B cell (primary cell): Measurements from ENCODE around the gene TAS2R3. TPM values are rescaled to one million over a fixed set of nuclear protein-coding genes. Genes with fewer than 3 reads are reported as not detected.

ENCODE experiments used
- ATAC-seq: fragments of 200-7000 bp; cut with Tn5 transposase; one replicate; pipeline ENCODE4 v1.10.0; 2021; ENCODE audit warnings: low read depth, mild to moderate bottlenecking, moderate number of reproducible peaks, moderate library complexity
- CTCF ChIA-PET: fragments of 350-600 bp; sonication (Branson Sonifier 250); formaldehyde crosslinking; loops from one replicate; lab custom pipeline; 2021; ENCODE audit warnings: antibody characterized with exemption, inconsistent platforms; lab: Charles Lee
- POLR2A ChIA-PET: fragments of 350-600 bp; sonication (Branson Sonifier 250); formaldehyde crosslinking; loops from one replicate; lab custom pipeline; 2021; ENCODE audit warnings: antibody characterized with exemption; lab: Charles Lee
- DNase-seq: peaks from one replicate; pipeline ENCODE4 v3.0.0; 2013
- H2AFZ ChIP-seq: 2 replicates; pipeline ENCODE4 v1.6.1; 2012; ENCODE audit warnings: mild to moderate bottlenecking, low read depth, low read length; ENCODE audit not compliant: insufficient read depth, poor library complexity, severe bottlenecking
- H3K27ac ChIP-seq, 2 donors: 1 replicate in 1 of 2; 2 replicates in 1 of 2; pipeline ENCODE4 v1.5.1; 2012 to 2013; ENCODE audit warnings: low read length in 2 of 2, mild to moderate bottlenecking in 2 of 2, moderate library complexity in 1 of 2
- H3K27me3 ChIP-seq, 4 experiments: fragments of 200-600 bp in 1 of 4; sonication (generic) in 1 of 4; replicated peaks in 1 of 4; 1 replicate in 2 of 4; 2 replicates in 2 of 4; pipeline versions ENCODE4 v1.6.1 to v1.7.0; 2013 to 2016; ENCODE audit warnings: low read length in 3 of 4, mild to moderate bottlenecking in 2 of 4, mixed read lengths in 1 of 4, moderate library complexity in 1 of 4; ENCODE audit not compliant: insufficient read depth in 4 of 4, control insufficient read depth in 3 of 4; ENCODE audit errors: control extremely low read depth in 1 of 4
- H3K36me3 ChIP-seq, 2 experiments: replicated peaks in 1 of 2; 1 replicate in 1 of 2; 2 replicates in 1 of 2; pipeline versions ENCODE4 v1.6.1 to v1.7.1; 2013; ENCODE audit warnings: low read length in 1 of 2; ENCODE audit not compliant: insufficient read depth in 2 of 2, control insufficient read depth in 1 of 2; ENCODE audit errors: control extremely low read depth in 1 of 2, extremely low read depth in 1 of 2
- H3K4me1 ChIP-seq, 2 donors: fragments of 200-600 bp in 1 of 2; sonication (generic) in 1 of 2; 1 replicate in 1 of 2; 2 replicates in 1 of 2; pipeline versions ENCODE4 v1.5.1 to v1.6.1; 2013 to 2017; ENCODE audit warnings: low read length in 2 of 2; ENCODE audit not compliant: control insufficient read depth in 2 of 2, insufficient read depth in 2 of 2
- H3K4me2 ChIP-seq: replicated peaks from 2 replicates; pipeline ENCODE3; 2012; ENCODE audit warnings: mild to moderate bottlenecking, low read depth, low read length; ENCODE audit not compliant: poor library complexity, severe bottlenecking
- H3K4me3 ChIP-seq, 5 experiments: fragments of 200-600 bp in 1 of 5; sonication (generic) in 1 of 5; 1 replicate in 3 of 5; 2 replicates in 2 of 5; pipeline versions ENCODE4 v1.5.1 to v1.7.0; 2011 to 2016; ENCODE audit warnings: low read length in 4 of 5, mild to moderate bottlenecking in 4 of 5, low read depth in 2 of 5, control low read depth in 1 of 5, moderate library complexity in 1 of 5; ENCODE audit not compliant: insufficient read depth in 1 of 5; ENCODE audit errors: control extremely low read depth in 1 of 5, extremely low read depth in 1 of 5
- H3K79me2 ChIP-seq: fragments of 200-600 bp; sonication (generic); one replicate; pipeline ENCODE4 v1.6.0; 2016; ENCODE audit warnings: low read length; ENCODE audit not compliant: control insufficient read depth, insufficient read depth
- H3K9ac ChIP-seq: fragments of 200-600 bp; sonication (generic); 2 replicates; pipeline ENCODE4 v1.6.1; 2017; ENCODE audit warnings: mild to moderate bottlenecking, low read length, moderate library complexity
- H3K9me3 ChIP-seq, 3 donors: one replicate each; pipeline versions ENCODE4 v1.6.1 to v1.7.1; 2013; ENCODE audit warnings: low read length in 2 of 3; ENCODE audit not compliant: control insufficient read depth in 2 of 3, insufficient read depth in 1 of 3; ENCODE audit errors: control extremely low read depth in 1 of 3
- H4K20me1 ChIP-seq: 2 replicates; pipeline ENCODE4 v1.6.0; 2012; ENCODE audit warnings: mild to moderate bottlenecking, low read length; ENCODE audit not compliant: insufficient read depth, control insufficient read depth, poor library complexity, severe bottlenecking
- H3K27ac Mint-ChIP-seq: one replicate; pipeline ENCODE4 v1.8.0; 2021; ENCODE audit warnings: mixed read lengths
- H3K27me3 Mint-ChIP-seq: one replicate; pipeline ENCODE4 v1.8.0; 2021; ENCODE audit warnings: mixed read lengths
- H3K4me1 Mint-ChIP-seq: one replicate; pipeline ENCODE4 v1.8.0; 2021; ENCODE audit warnings: mixed read lengths
- H3K4me3 Mint-ChIP-seq: one replicate; pipeline ENCODE4 v1.8.0; 2021; ENCODE audit warnings: mixed read lengths
- H3K9me3 Mint-ChIP-seq: one replicate; pipeline ENCODE4 v1.8.0; 2022; ENCODE audit warnings: mixed read lengths; ENCODE audit not compliant: insufficient read depth
- EZH2 ChIP-seq: IDR thresholded peaks from 2 replicates; pipeline ENCODE4 v1.6.1; 2012; ENCODE audit warnings: borderline replicate concordance, low read depth, mild to moderate bottlenecking, moderate library complexity, low read length; ENCODE audit not compliant: insufficient read depth, poor library complexity, severe bottlenecking
- WGBS: methylation state at CpG from one replicate; pipeline ENCODE4 v1.1.5; 2013; ENCODE audit warnings: missing lambda C conversion rate; ENCODE audit not compliant: insufficient coverage; 5-methylcytosine and 5-hydroxymethylcytosine counted together
- intact Hi-C: fragments of 100-400 bp; cut with micrococcal nuclease; formaldehyde crosslinking; loops from one replicate; pipeline ENCODE4 v1.10.0; 2022
- polyA minus RNA-seq: library from RNA; depleted of rRNA, polyadenylated mRNA; stranded (reverse); fragments of >200 nt; gene quantifications from 2 replicates; pipeline ENCODE4 v1.2.3, GENCODE V29; 2012
- polyA plus RNA-seq: library from polyadenylated mRNA; depleted of rRNA; stranded (reverse); fragments of >200 nt; gene quantifications from 2 replicates; pipeline ENCODE4 v1.2.3, GENCODE V29; 2012
- total RNA-seq, 2 donors: library from RNA; stranded (reverse); fragments of 120-200 nt in 1 of 2; gene quantifications; 1 replicate in 1 of 2; 2 replicates in 1 of 2; pipeline versions ENCODE4 v1.2.3 to v1.2.4, GENCODE V29; 2013 to 2022
- TF ChIP-seq, protein P1 (sequence below): fragments of 200-600 bp; IDR thresholded peaks from one replicate; pipeline ENCODE4 v1.8.0; 2022; ENCODE audit warnings: antibody characterized with exemption, mild to moderate bottlenecking

TAS2R3 gene
- 8.6 and 9.5 TPM in 2 replicates for total RNA-seq
- 2.1 TPM for total RNA-seq (2013)
- polyA plus RNA-seq = not detected in 2 replicates
- 0.57 and 0.94 TPM in 2 replicates for polyA minus RNA-seq

DNA sequence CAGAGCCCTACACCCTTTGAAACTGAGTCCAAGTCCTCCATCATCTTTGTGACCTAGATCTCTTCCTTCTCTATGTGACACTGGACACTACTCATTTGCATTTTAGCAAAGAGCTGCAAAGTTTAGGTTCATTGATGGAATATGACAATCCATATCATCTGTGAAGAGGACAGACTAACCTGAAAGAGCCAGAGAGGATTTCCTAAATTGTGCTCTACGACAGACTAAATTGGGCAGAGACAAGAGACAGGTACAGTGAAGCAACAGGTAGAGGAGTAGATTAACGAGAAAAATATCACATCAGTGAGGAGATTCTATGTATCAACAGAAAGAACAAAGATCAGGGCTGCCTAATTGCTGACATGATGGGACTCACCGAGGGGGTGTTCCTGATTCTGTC is at the start of gene TAS2R3:
TAS2R3 (plus strand) TSS at position 301 of the 400 bp plus-strand sequence; CDS start at position 363, 62 bp downstream.
- DNase-seq (no peak), ATAC-seq (no peak)
- CTCF ChIA-PET = no interaction called here
- Histone ChIP-seq H3K9ac (no peak within 1 kb of the TSS), H3K79me2 (no peaks in the 10 kb centered on the region), H3K4me2 (no peak within 1 kb of the TSS), H3K36me3 (peaks cover 13 to 43% of the 10 kb centered on the region in 2 experiments), H3K9me3 (no peaks in the 10 kb centered on the region), H3K27ac (no peak within 1 kb of the TSS), H3K4me1 (no peaks in the 10 kb centered on the region), H4K20me1 (no peaks in the 10 kb centered on the region), H3K4me3 (no peak within 1 kb of the TSS), H2AFZ (no peak within 1 kb of the TSS), H3K27me3 (no peaks in the 10 kb centered on the region)
- Mint-ChIP-seq H3K4me1 (no peaks in the 10 kb centered on the region), H3K27ac (no peak within 1 kb of the TSS), H3K9me3 (no peaks in the 10 kb centered on the region), H3K27me3 (no peaks in the 10 kb centered on the region), H3K4me3 (no peak within 1 kb of the TSS)
- intact Hi-C loops = no loop called here
- TF ChIP-seq EZH2 = no peak
- TF ChIP-seq, protein P1, sequence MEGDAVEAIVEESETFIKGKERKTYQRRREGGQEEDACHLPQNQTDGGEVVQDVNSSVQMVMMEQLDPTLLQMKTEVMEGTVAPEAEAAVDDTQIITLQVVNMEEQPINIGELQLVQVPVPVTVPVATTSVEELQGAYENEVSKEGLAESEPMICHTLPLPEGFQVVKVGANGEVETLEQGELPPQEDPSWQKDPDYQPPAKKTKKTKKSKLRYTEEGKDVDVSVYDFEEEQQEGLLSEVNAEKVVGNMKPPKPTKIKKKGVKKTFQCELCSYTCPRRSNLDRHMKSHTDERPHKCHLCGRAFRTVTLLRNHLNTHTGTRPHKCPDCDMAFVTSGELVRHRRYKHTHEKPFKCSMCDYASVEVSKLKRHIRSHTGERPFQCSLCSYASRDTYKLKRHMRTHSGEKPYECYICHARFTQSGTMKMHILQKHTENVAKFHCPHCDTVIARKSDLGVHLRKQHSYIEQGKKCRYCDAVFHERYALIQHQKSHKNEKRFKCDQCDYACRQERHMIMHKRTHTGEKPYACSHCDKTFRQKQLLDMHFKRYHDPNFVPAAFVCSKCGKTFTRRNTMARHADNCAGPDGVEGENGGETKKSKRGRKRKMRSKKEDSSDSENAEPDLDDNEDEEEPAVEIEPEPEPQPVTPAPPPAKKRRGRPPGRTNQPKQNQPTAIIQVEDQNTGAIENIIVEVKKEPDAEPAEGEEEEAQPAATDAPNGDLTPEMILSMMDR = no peak
- POLR2A ChIA-PET = no interaction called here
- WGBS = 100% methylated on average over 3 of the region's 3 CpGs

DNA sequence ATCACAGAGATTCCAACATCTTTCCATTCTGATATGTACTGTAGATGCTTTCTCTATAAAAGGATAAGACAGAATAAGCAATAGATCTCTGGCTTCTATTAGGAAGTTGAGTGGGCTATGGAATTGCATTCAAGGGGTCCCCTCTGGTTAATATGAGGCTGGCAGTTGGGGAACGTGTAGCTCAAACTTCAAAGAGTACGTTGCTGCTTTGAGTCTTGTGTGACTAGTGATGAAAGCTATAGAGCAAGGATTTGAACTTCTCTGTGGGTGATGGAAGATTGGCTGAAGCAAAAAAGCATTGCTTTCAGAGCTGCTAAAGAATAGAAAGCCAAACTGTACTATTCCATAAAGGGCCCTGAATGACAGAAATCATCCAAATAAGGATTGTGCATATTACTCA is 49.3 kb upstream of the TAS2R3 start:
- Mint-ChIP-seq H3K4me1 (no peaks in the 10 kb centered on the region), H3K4me3 (no peak overlapping the region), H3K27me3 (no peaks in the 10 kb centered on the region), H3K9me3 (no peaks in the 10 kb centered on the region), H3K27ac (no peak overlapping the region)
- intact Hi-C loops = no loop called here
- ATAC-seq (no peak), DNase-seq (no peak)
- Histone ChIP-seq H3K9ac (no peak overlapping the region), H3K4me2 (no peak overlapping the region), H3K79me2 (no peaks in the 10 kb centered on the region), H3K9me3 (no peaks in the 10 kb centered on the region), H3K4me3 (no peak overlapping the region), H3K4me1 (no peaks in the 10 kb centered on the region), H3K36me3 (no peaks in the 10 kb centered on the region), H3K27me3 (no peaks in the 10 kb centered on the region), H4K20me1 (no peaks in the 10 kb centered on the region), H2AFZ (no peak overlapping the region), H3K27ac (no peak overlapping the region)
- TF ChIP-seq, protein P1 = no peak
- no peak for TF ChIP-seq EZH2
- ChIA-PET POLR2A (no interaction called here), CTCF (interaction anchor here (1.3 to 1.8 kb wide), 3 partner anchors 12 to 65 kb away, joined by 5 to 7 read pairs (median 5); partner anchors contain the start of gene SSBP1)
- 83% methylated on average over 2 of the region's 2 CpGs for WGBS
